Endothelial cell of umbilical vein (primary cell): Measurements from ENCODE around the gene GPRC5D. TPM values are rescaled to one million over a fixed set of nuclear protein-coding genes. Genes with fewer than 3 reads are reported as not detected.

Experiments used
- BruUV-seq: library from RNA; stranded (reverse); fragments of 400-500 nt; replicated peaks from 2 replicates; lab custom pipeline; 2021; lab: Mats Ljungman, UMichigan
- CTCF ChIA-PET: fragments of 300-600, 350-600 bp; sonication (Branson Sonifier 250); formaldehyde crosslinking; loops from one replicate; lab custom pipeline; 2021; ENCODE audit warnings: antibody characterized with exemption, inconsistent platforms; lab: Charles Lee
- POLR2A ChIA-PET: fragments of 300-600, 350-600 bp; sonication (Branson Sonifier 250); formaldehyde crosslinking; loops from one replicate; lab custom pipeline; 2021; ENCODE audit warnings: antibody characterized with exemption, inconsistent platforms; lab: Charles Lee
- DNase-seq: peaks from one replicate; pipeline ENCODE4 v3.0.0-alpha.2; 2011; ENCODE audit warnings: low read depth, low spot score
- FAIRE-seq: peaks from 2 replicates; lab custom pipeline; 2011; peaks lifted over from hg19 to GRCh38; lab: Jason Lieb, UNC
- H2AFZ ChIP-seq: 2 replicates; pipeline ENCODE4 v1.6.0; 2012; ENCODE audit warnings: low read depth, low read length, control low read depth, inconsistent platforms
- H3K27ac ChIP-seq: 2 replicates; pipeline ENCODE4 v1.5.1; 2011; ENCODE audit warnings: low read depth, mild to moderate bottlenecking, control low read depth, low read length, moderate library complexity; ENCODE audit not compliant: insufficient read depth
- H3K27me3 ChIP-seq, 2 experiments: 2 replicates each; pipeline versions ENCODE4 v1.6.0 to v1.6.1; 2011; ENCODE audit warnings: low read length in 2 of 2, mixed read lengths in 1 of 2; ENCODE audit not compliant: control insufficient read depth in 2 of 2, insufficient read depth in 2 of 2
- H3K36me3 ChIP-seq, 2 experiments: 2 replicates in 1 of 2; 3 replicates in 1 of 2; pipeline ENCODE4 v1.5.1; 2011; ENCODE audit warnings: low read length in 2 of 2, mild to moderate bottlenecking in 1 of 2, moderate library complexity in 1 of 2; ENCODE audit not compliant: control insufficient read depth in 2 of 2, insufficient read depth in 2 of 2; ENCODE audit errors: extremely low read depth in 1 of 2
- H3K4me1 ChIP-seq: 3 replicates; pipeline ENCODE4 v1.5.1; 2011; ENCODE audit warnings: mild to moderate bottlenecking, low read length; ENCODE audit not compliant: control insufficient read depth, insufficient read depth; ENCODE audit errors: extremely low read depth
- H3K4me2 ChIP-seq: 2 replicates; pipeline ENCODE4 v1.6.1; 2011; ENCODE audit warnings: low read length, control low read depth, mixed read lengths; ENCODE audit not compliant: insufficient read depth
- H3K4me3 ChIP-seq, 3 experiments: fragments of 200-600 bp in 1 of 3; sonication (generic), shearing (Covaris generic) in 1 of 3; replicated peaks in 1 of 3; 2 replicates each; pipeline ENCODE4 v1.5.1; 2011 to 2016; ENCODE audit warnings: control low read depth in 3 of 3, low read length in 3 of 3, mild to moderate bottlenecking in 2 of 3, inconsistent platforms in 1 of 3, low read depth in 1 of 3, moderate library complexity in 1 of 3; ENCODE audit not compliant: insufficient read depth in 1 of 3
- H3K79me2 ChIP-seq: 2 replicates; pipeline ENCODE4 v1.6.0; 2012; ENCODE audit warnings: low read length, inconsistent platforms; ENCODE audit not compliant: control insufficient read depth, insufficient read depth
- H3K9ac ChIP-seq: replicated peaks from 2 replicates; pipeline ENCODE3; 2011; ENCODE audit warnings: low read length, control low read depth; ENCODE audit not compliant: insufficient read depth; ENCODE audit errors: extremely low read depth
- H3K9me1 ChIP-seq: replicated peaks from 3 replicates; pipeline ENCODE4 v1.6.0; 2011; ENCODE audit warnings: mild to moderate bottlenecking, low read length; ENCODE audit not compliant: control insufficient read depth, insufficient read depth; ENCODE audit errors: extremely low read depth
- H3K9me3 ChIP-seq: replicated peaks from 2 replicates; pipeline ENCODE4 v1.5.1; 2012; ENCODE audit warnings: low read length, inconsistent platforms; ENCODE audit not compliant: control insufficient read depth, insufficient read depth
- H4K20me1 ChIP-seq: replicated peaks from 2 replicates; pipeline ENCODE3; 2011; ENCODE audit warnings: mild to moderate bottlenecking, low read length; ENCODE audit not compliant: control insufficient read depth, insufficient read depth; ENCODE audit errors: extremely low read depth
- CTCF ChIP-seq, 2 donors: IDR thresholded peaks; 1 replicate in 1 of 2; 2 replicates in 1 of 2; pipeline ENCODE4 v1.5.1; 2011; ENCODE audit warnings: low read length in 2 of 2, mild to moderate bottlenecking in 2 of 2, moderate library complexity in 2 of 2, control low read depth in 1 of 2, inconsistent platforms in 1 of 2, low read depth in 1 of 2; ENCODE audit not compliant: insufficient read depth in 1 of 2; ENCODE audit errors: extremely low read depth in 1 of 2
- FOS ChIP-seq: IDR thresholded peaks from 2 replicates; pipeline ENCODE4 v1.6.1; 2011; ENCODE audit warnings: mild to moderate bottlenecking, low read length, moderate library complexity, borderline replicate concordance; ENCODE audit not compliant: insufficient read depth
- GATA2 ChIP-seq: IDR thresholded peaks from 2 replicates; pipeline ENCODE4 v1.7.0; 2011; ENCODE audit warnings: low read depth, mild to moderate bottlenecking, moderate library complexity, mixed read lengths, low read length; ENCODE audit not compliant: insufficient read length, insufficient read depth
- JUN ChIP-seq: IDR thresholded peaks from 2 replicates; pipeline ENCODE4 v1.6.1; 2011; ENCODE audit warnings: borderline replicate concordance, low read depth; ENCODE audit not compliant: insufficient read length, insufficient read depth
- POLR2AphosphoS5 ChIP-seq: IDR thresholded peaks from 2 replicates; pipeline ENCODE4 v1.6.1; 2012; ENCODE audit warnings: low read depth, mild to moderate bottlenecking, control low read depth, low read length, moderate library complexity; ENCODE audit not compliant: insufficient read depth
- dilution Hi-C: fragments of 300-500 bp; cut with MboI; formaldehyde crosslinking; loops from one replicate; pipeline ENCODE4 v1.15.0; 2019; ENCODE audit warnings: low sequenced_read_pairs; ENCODE audit not compliant: extremely low pct_ligation_motif_present
- intact Hi-C: fragments of 100-400 bp; cut with micrococcal nuclease; formaldehyde crosslinking; loops from one replicate; pipeline ENCODE4 v1.10.0; 2022
- polyA plus RNA-seq, 4 experiments: library from polyadenylated mRNA; depleted of rRNA in 3 of 4; stranded (reverse) in 3 of 4; unstranded in 1 of 4; fragments of >200 nt; gene quantifications; 2 replicates each; pipeline versions ENCODE4 v1.2.1 to v1.2.3, GENCODE V29; 2011 to 2012; ENCODE audit warnings: missing spikeins in 1 of 4
- total RNA-seq: library from RNA; stranded (reverse); gene quantifications from 2 replicates; pipeline ENCODE4 v1.2.3, GENCODE V29; 2021

Gene GPRC5D
- total and polyA plus RNA-seq, 2 donors (not counting 3 experiments of a cell fraction or from before 2014, with no cell fraction given): not detected

GRCh38 chr12:12915656-12916055 lies 36.3 kb downstream of the GPRC5D start:
- Histone ChIP-seq H3K27me3 (no peaks in the 10 kb centered on the region), H4K20me1 (no peaks in the 10 kb centered on the region), H3K4me3 (no peak overlapping the region), H3K9me1 (no peaks in the 10 kb centered on the region), H3K36me3 (peaks cover 0 to 5% of the 10 kb centered on the region in 2 experiments), H3K79me2 (peaks cover 7% of the 10 kb centered on the region), H3K4me2 (peak overlapping the region; percentile 69), H3K27ac (peak overlapping the region; percentile 88), H3K9me3 (no peaks in the 10 kb centered on the region), H2AFZ (no peak overlapping the region), H3K9ac (peak overlapping the region; percentile 74), H3K4me1 (peaks cover 36% of the 10 kb centered on the region)
- TF ChIP-seq GATA2 (no peak), CTCF (IDR thresholded peaks at IDR 0.05; ENCODE audit: extremely low read depth in 1 of 2, insufficient read depth in 1 of 2, low read depth in 1 of 2, low read length in 2 of 2) (no peak), POLR2AphosphoS5 (no peak), JUN (no peak), FOS (no peak)
- no TSS peak for BruUV-seq
- intact Hi-C loops (loop anchor here (1.0 to 5.0 kb wide), 17 partner anchors 24 to 745 kb away; partner anchors contain the start of genes GPRC5A and HEBP1), dilution Hi-C loops (no loop called here)
- FAIRE-seq (no peak), DNase-seq (no peak)
- POLR2A ChIA-PET: interaction anchor here (0.6 kb wide), 1 partner anchor 77 kb away, joined by 4 read pairs; no protein-coding TSS in a partner anchor
- CTCF ChIA-PET: interaction anchor here (0.7 to 5.4 kb wide), 24 partner anchors 8 to 340 kb away, joined by 3 to 116 read pairs (median 7); partner anchors contain the start of gene GPRC5A
